Measurements from ENCODE around the gene DMD.

GRCh38 chrX:31433856-31434255 lies 1777.5 kb downstream of the DMD start:
- TF ChIP-seq CTCF (IDR thresholded peaks at IDR 0.05) (no peak), POLR2A (IDR thresholded peaks at IDR 0.05) (no peak)
